ENCODE results near the gene PTTG2.

PTTG2 gene

GRCh38 chr4:37956941-37957340 is 3.3 kb upstream of the PTTG2 start:
- Histone ChIP-seq H3K9me3 (replicated peaks in 1 of 2; ENCODE audit: control insufficient read depth in 2 of 2, insufficient read depth in 1 of 2, low read depth in 1 of 2, low read length in 2 of 2) (no peaks in the 10 kb centered on the region), H2BK15ac (ENCODE audit: low read length) (no peak overlapping the region), H3K14ac (ENCODE audit: low read length) (no peak overlapping the region), H2BK120ac (ENCODE audit: low read depth, low read length) (no peak overlapping the region), H3K4me1 (ENCODE audit: control insufficient read depth in 2 of 2, insufficient read depth in 1 of 2, low read depth in 1 of 2, low read length in 2 of 2) (peaks cover 0 to 3% of the 10 kb centered on the region in 2 donors), H3K27ac (replicated peaks; ENCODE audit: low read length) (no peak overlapping the region), H4K8ac (ENCODE audit: low read depth, low read length) (no peak overlapping the region), H3K4ac (ENCODE audit: low read length) (no peak overlapping the region), H3K4me3 (ENCODE audit: low read length in 2 of 2) (no peak overlapping the region), H3K79me1 (ENCODE audit: low read depth, low read length) (no peaks in the 10 kb centered on the region), H2AFZ (ENCODE audit: low read length) (no peak overlapping the region), H2BK5ac (ENCODE audit: low read length) (no peak overlapping the region), H3K36me3 (replicated peaks in 1 of 2; ENCODE audit: control insufficient read depth in 2 of 2, insufficient read depth in 2 of 2, low read length in 2 of 2) (no peaks in the 10 kb centered on the region), H4K91ac (ENCODE audit: low read depth, low read length, poor library complexity) (no peak overlapping the region), H2BK12ac (ENCODE audit: low read length) (no peak overlapping the region), H3K18ac (ENCODE audit: low read length) (no peak overlapping the region), H3K27me3 (ENCODE audit: control insufficient read depth in 3 of 3, insufficient read depth in 3 of 3, low read depth in 1 of 3, low read length in 3 of 3) (peaks cover 0 to 2% (median 0%) of the 10 kb centered on the region in 3 experiments), H3K23ac (ENCODE audit: low read depth, low read length, poor library complexity) (no peak overlapping the region), H3K4me2 (ENCODE audit: insufficient read depth, low read length, poor library complexity, severe bottlenecking) (no peak overlapping the region), H2AK5ac (ENCODE audit: low read depth, low read length) (no peak overlapping the region), H3K9ac (ENCODE audit: low read depth, low read length, poor library complexity) (no peak overlapping the region)
- DNase-seq (ENCODE audit: low spot score), result no peak
- no CpG with 5 or more reads among the region's 4 CpGs for WGBS, 2 donors (ENCODE audit: extremely low coverage in 2 of 2, insufficient read length in 2 of 2, insufficient replicate concordance in 1 of 2)

DNA sequence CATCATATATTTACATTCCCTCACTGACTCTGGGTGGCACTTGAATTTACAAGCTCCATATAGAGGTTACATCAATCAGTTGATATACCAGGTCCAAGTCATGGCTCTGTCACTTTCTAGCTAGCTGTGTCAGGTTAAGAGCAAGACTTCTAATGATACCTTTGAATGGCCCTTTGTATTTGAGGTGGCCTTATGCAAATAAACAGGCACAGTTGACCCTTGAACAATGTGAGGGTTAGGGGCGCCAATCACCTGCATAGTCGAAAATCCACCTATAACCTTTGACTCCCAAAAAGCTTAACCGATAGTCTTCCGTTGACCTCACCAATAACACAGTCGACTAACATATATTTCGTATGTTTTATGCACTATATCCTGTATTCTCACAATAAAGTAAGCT is 1.3 kb upstream of the PTTG2 start:
- Histone ChIP-seq H2BK5ac (ENCODE audit: low read length) (no peak overlapping the region), H2BK120ac (ENCODE audit: low read depth, low read length) (no peak overlapping the region), H3K9ac (ENCODE audit: low read depth, low read length, poor library complexity) (no peak overlapping the region), H3K27ac (replicated peaks; ENCODE audit: low read length) (no peak overlapping the region), H3K4me2 (ENCODE audit: insufficient read depth, low read length, poor library complexity, severe bottlenecking) (no peak overlapping the region), H3K14ac (ENCODE audit: low read length) (no peak overlapping the region), H2BK12ac (ENCODE audit: low read length) (no peak overlapping the region), H3K36me3 (replicated peaks in 1 of 2; ENCODE audit: control insufficient read depth in 2 of 2, insufficient read depth in 2 of 2, low read length in 2 of 2) (no peaks in the 10 kb centered on the region), H2AK5ac (ENCODE audit: low read depth, low read length) (no peak overlapping the region), H4K91ac (ENCODE audit: low read depth, low read length, poor library complexity) (no peak overlapping the region), H3K18ac (ENCODE audit: low read length) (no peak overlapping the region), H3K4me1 (ENCODE audit: control insufficient read depth in 2 of 2, insufficient read depth in 1 of 2, low read depth in 1 of 2, low read length in 2 of 2) (peaks cover 0 to 3% of the 10 kb centered on the region in 2 donors), H4K8ac (ENCODE audit: low read depth, low read length) (no peak overlapping the region), H3K4me3 (ENCODE audit: low read length in 2 of 2) (no peak overlapping the region), H3K4ac (ENCODE audit: low read length) (no peak overlapping the region), H3K9me3 (replicated peaks in 1 of 2; ENCODE audit: control insufficient read depth in 2 of 2, insufficient read depth in 1 of 2, low read depth in 1 of 2, low read length in 2 of 2) (no peaks in the 10 kb centered on the region), H3K27me3 (ENCODE audit: control insufficient read depth in 3 of 3, insufficient read depth in 3 of 3, low read depth in 1 of 3, low read length in 3 of 3) (peaks cover 0 to 2% (median 0%) of the 10 kb centered on the region in 3 experiments), H3K23ac (ENCODE audit: low read depth, low read length, poor library complexity) (no peak overlapping the region), H2AFZ (ENCODE audit: low read length) (no peak overlapping the region), H2BK15ac (ENCODE audit: low read length) (no peak overlapping the region), H3K79me1 (ENCODE audit: low read depth, low read length) (no peaks in the 10 kb centered on the region)
- no CpG with 5 or more reads among the region's 6 CpGs for WGBS, 2 donors (ENCODE audit: extremely low coverage in 2 of 2, insufficient read length in 2 of 2, insufficient replicate concordance in 1 of 2)
- DNase-seq (ENCODE audit: low spot score), result no peak

DNA sequence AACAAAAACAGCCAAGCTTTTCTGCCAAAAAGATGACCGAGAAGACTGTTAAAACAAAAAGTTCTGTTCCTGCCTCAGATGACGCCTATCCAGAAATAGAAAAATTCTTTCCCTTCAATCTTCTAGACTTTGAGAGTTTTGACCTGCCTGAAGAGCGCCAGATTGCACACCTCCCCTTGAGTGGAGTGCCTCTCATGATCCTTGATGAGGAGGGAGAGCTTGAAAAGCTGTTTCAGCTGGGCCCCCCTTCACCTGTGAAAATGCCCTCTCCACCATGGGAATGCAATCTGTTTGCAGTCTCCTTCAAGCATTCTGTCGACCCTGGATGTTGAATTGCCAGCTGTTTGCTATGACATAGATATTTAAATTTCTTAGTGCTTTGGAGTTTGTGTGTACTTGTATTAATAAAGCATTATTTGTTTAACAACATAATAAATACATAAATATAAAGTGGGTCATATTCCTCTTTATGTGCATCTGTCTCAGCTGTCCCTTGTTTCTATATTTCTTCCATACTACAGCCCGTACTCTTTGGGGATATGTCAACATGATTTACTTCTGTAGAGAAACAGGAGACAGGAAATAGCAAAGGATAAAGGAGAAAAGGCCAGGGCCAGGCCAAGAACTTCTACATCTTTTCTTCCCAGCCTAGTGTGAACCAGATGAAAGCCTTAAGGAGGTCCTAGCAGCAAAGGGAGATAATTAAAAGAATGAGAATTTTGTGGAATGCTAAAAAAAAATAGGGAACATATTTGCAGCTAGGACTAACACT is 667 bp downstream of the PTTG2 start:
- Histone ChIP-seq H3K18ac (ENCODE audit: low read length) (no peak overlapping the region), H4K91ac (ENCODE audit: low read depth, low read length, poor library complexity) (no peak overlapping the region), H3K9ac (ENCODE audit: low read depth, low read length, poor library complexity) (no peak overlapping the region), H3K4me3 (ENCODE audit: low read length in 2 of 2) (no peak overlapping the region), H3K27me3 (ENCODE audit: control insufficient read depth in 3 of 3, insufficient read depth in 3 of 3, low read depth in 1 of 3, low read length in 3 of 3) (peaks cover 0 to 3% (median 0%) of the 10 kb centered on the region in 3 experiments), H2AK5ac (ENCODE audit: low read depth, low read length) (no peak overlapping the region), H3K23ac (ENCODE audit: low read depth, low read length, poor library complexity) (no peak overlapping the region), H2BK120ac (ENCODE audit: low read depth, low read length) (no peak overlapping the region), H3K36me3 (replicated peaks in 1 of 2; ENCODE audit: control insufficient read depth in 2 of 2, insufficient read depth in 2 of 2, low read length in 2 of 2) (no peaks in the 10 kb centered on the region), H2BK15ac (ENCODE audit: low read length) (no peak overlapping the region), H3K14ac (ENCODE audit: low read length) (no peak overlapping the region), H3K4ac (ENCODE audit: low read length) (no peak overlapping the region), H3K27ac (replicated peaks; ENCODE audit: low read length) (no peak overlapping the region), H2AFZ (ENCODE audit: low read length) (no peak overlapping the region), H2BK12ac (ENCODE audit: low read length) (no peak overlapping the region), H3K4me1 (ENCODE audit: control insufficient read depth in 2 of 2, insufficient read depth in 1 of 2, low read depth in 1 of 2, low read length in 2 of 2) (peaks cover 0 to 3% of the 10 kb centered on the region in 2 donors), H3K4me2 (ENCODE audit: insufficient read depth, low read length, poor library complexity, severe bottlenecking) (no peak overlapping the region), H2BK5ac (ENCODE audit: low read length) (no peak overlapping the region), H3K79me1 (ENCODE audit: low read depth, low read length) (no peaks in the 10 kb centered on the region), H3K9me3 (replicated peaks in 1 of 2; ENCODE audit: control insufficient read depth in 2 of 2, insufficient read depth in 1 of 2, low read depth in 1 of 2, low read length in 2 of 2) (no peaks in the 10 kb centered on the region), H4K8ac (ENCODE audit: low read depth, low read length) (no peak overlapping the region)
- no peak for DNase-seq (ENCODE audit: low spot score)
- WGBS, 2 donors (ENCODE audit: extremely low coverage in 2 of 2, insufficient read length in 2 of 2, insufficient replicate concordance in 1 of 2), result no CpG with 5 or more reads among the region's 5 CpGs

DNA sequence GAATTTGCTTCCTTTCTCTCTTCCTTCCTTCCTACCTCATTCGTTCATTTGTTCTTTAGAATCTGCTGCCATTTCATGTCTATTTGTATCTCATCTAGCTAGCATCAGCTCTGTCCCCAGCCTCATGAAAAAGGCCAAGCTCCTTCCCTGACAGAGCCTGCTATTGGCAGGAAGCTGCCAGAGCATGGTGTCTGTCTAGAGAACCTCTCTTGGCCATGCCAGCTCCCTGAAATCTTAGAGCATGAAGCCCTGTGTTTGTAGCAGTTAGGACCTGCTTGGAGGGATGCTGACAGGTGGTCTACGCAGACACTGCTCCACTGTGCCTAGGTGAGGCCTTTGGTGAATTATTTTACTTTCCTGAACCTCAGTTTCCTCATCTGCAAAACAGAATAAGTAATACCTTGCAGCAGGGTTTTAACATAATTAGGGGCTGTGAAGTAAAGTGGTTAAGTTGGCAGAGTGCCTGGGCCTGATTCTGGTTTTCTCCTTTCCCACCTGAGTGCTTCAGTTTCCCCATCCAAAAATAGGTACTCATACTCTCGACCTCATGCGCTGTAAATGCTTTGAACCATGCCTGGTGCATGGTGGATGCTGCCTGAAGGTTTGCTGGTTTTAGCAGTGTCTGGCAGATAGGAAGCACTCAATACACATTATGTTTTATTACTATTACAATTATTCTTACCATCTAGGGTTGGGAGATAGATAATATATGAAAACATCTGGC is 4.7 kb downstream of the PTTG2 start:
- no CpG with 5 or more reads among the region's 4 CpGs for WGBS, 2 donors (ENCODE audit: extremely low coverage in 2 of 2, insufficient read length in 2 of 2, insufficient replicate concordance in 1 of 2)
- no peak overlapping the region for H3K27ac ChIP-seq (replicated peaks; ENCODE audit: low read length)
- H2BK5ac ChIP-seq (ENCODE audit: low read length), result no peak overlapping the region
- peaks cover 0 to 2% of the 10 kb centered on the region in 2 donors for H3K9me3 ChIP-seq (replicated peaks in 1 of 2; ENCODE audit: control insufficient read depth in 2 of 2, insufficient read depth in 1 of 2, low read depth in 1 of 2, low read length in 2 of 2)
- H2AK5ac ChIP-seq (ENCODE audit: low read depth, low read length), result no peak overlapping the region
- H2AFZ ChIP-seq (ENCODE audit: low read length), result no peak overlapping the region
- H3K4me1 ChIP-seq (ENCODE audit: control insufficient read depth in 2 of 2, insufficient read depth in 1 of 2, low read depth in 1 of 2, low read length in 2 of 2), result no peaks in the 10 kb centered on the region
- no peak overlapping the region for H3K23ac ChIP-seq (ENCODE audit: low read depth, low read length, poor library complexity)
- no peak overlapping the region for H3K4ac ChIP-seq (ENCODE audit: low read length)
- H3K36me3 ChIP-seq (replicated peaks in 1 of 2; ENCODE audit: control insufficient read depth in 2 of 2, insufficient read depth in 2 of 2, low read length in 2 of 2), result no peaks in the 10 kb centered on the region
- H2BK120ac ChIP-seq (ENCODE audit: low read depth, low read length), result no peak overlapping the region
- H3K4me2 ChIP-seq (ENCODE audit: insufficient read depth, low read length, poor library complexity, severe bottlenecking), result no peak overlapping the region
- no peak overlapping the region for H3K9ac ChIP-seq (ENCODE audit: low read depth, low read length, poor library complexity)
- H4K8ac ChIP-seq (ENCODE audit: low read depth, low read length), result no peak overlapping the region
- H3K18ac ChIP-seq (ENCODE audit: low read length), result no peak overlapping the region
- no peak overlapping the region for H2BK15ac ChIP-seq (ENCODE audit: low read length)
- H3K14ac ChIP-seq (ENCODE audit: low read length), result no peak overlapping the region
- peaks cover 0 to 10% (median 0%) of the 10 kb centered on the region in 3 experiments for H3K27me3 ChIP-seq (ENCODE audit: control insufficient read depth in 3 of 3, insufficient read depth in 3 of 3, low read depth in 1 of 3, low read length in 3 of 3)
- H2BK12ac ChIP-seq (ENCODE audit: low read length), result no peak overlapping the region
- no peak overlapping the region for H3K4me3 ChIP-seq (ENCODE audit: low read length in 2 of 2)
- H4K91ac ChIP-seq (ENCODE audit: low read depth, low read length, poor library complexity), result no peak overlapping the region
- H3K79me1 ChIP-seq (ENCODE audit: low read depth, low read length), result no peaks in the 10 kb centered on the region
- no peak for DNase-seq (ENCODE audit: low spot score)

All from neuronal stem cell (in vitro differentiated cells).